ENCODE results near the gene CFLAR. TPM values are rescaled to one million over a fixed set of nuclear protein-coding genes. Genes with fewer than 3 reads are reported as not detected.
"Not testable (repeated sequence)": the region's sequence is repeated elsewhere in the genome, so short reads cannot be mapped to it uniquely, and the experiment has no call there.

CFLAR gene
- polyA plus RNA-seq, 1 of the 3 experiments (the other 2 are of a cell fraction) = 23.7 TPM

DNA sequence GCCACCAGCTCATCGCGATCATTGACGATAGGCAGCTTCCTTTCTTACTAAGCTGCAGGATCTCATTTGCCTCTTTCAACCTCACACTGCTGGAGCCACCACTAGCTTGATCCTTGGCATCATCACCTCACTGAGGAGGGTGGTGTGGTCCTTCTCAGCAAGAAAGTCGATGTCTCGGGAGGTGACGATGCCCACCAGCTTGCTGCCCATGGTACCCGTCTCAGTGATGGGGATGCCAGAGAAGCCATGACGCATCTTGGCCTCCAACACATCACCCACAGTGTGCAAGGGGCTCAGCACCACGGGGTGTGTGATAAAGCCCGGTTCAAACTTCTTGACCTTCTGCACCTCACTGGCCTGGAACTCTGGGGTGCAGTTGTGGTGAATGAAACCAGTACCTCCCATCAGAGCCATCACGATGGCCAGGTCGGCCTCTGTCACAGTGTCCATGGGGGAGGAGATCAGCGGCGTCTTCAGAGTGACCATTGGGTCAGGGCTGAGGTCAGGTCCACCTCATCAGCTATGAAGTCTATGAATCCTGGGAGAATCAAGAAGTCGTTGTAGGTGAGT, 22.5 kb downstream of the CFLAR start:
- Histone ChIP-seq H3K36me3 (replicated peaks in 1 of 2; ENCODE audit: control insufficient read depth in 1 of 2, insufficient read depth in 2 of 2, low read length in 1 of 2) (peaks cover 33 to 53% of the 10 kb centered on the region in 2 experiments), H3K9me3 (no peaks in the 10 kb centered on the region), H3K27me3 (ENCODE audit: insufficient read depth) (no peaks in the 10 kb centered on the region), H3K27ac (ENCODE audit: low read depth in 2 of 2, low read length in 1 of 2) (no peak overlapping the region), H3K4me1 (ENCODE audit: control insufficient read depth in 1 of 2, insufficient read depth in 2 of 2, low read depth in 1 of 2, low read length in 1 of 2) (no peaks in the 10 kb centered on the region), H2AFZ (ENCODE audit: low read depth) (no peak overlapping the region), H3K4me3 (ENCODE audit: low read depth in 2 of 2, low read length in 1 of 2) (no peak overlapping the region), H3K4me2 (no peak overlapping the region), H4K20me1 (ENCODE audit: insufficient read depth) (no peaks in the 10 kb centered on the region), H3K79me2 (ENCODE audit: insufficient read depth) (peaks cover 60% of the 10 kb centered on the region), H3K9me2 (no peaks in the 10 kb centered on the region), H3K9ac (no peak overlapping the region), H3F3A (replicated peaks; ENCODE audit: insufficient read depth) (peaks cover 3% of the 10 kb centered on the region)
- 93% methylated on average over 15 of the region's 15 CpGs for WGBS (ENCODE audit: low lambda C conversion rate)
- TF ChIP-seq TCF12 (IDR thresholded peaks at IDR 0.05) (no peak), YY1 (IDR thresholded peaks at IDR 0.05; ENCODE audit: low read depth) (no peak), ELF1 (IDR thresholded peaks at IDR 0.05) (no peak), POLR2AphosphoS5 (IDR thresholded peaks at IDR 0.05; ENCODE audit: low read depth, low read length) (no peak), GATA2 (CRISPR knock-in tag; IDR thresholded peaks at IDR 0.05) (no peak), GABPA (IDR thresholded peaks at IDR 0.05; ENCODE audit: low read depth) (no peak)
- TF ChIP-seq, protein P1, sequence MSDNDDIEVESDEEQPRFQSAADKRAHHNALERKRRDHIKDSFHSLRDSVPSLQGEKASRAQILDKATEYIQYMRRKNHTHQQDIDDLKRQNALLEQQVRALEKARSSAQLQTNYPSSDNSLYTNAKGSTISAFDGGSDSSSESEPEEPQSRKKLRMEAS (IDR thresholded peaks at IDR 0.05; ENCODE audit: low read depth) = no peak
- TF ChIP-seq, protein P2, sequence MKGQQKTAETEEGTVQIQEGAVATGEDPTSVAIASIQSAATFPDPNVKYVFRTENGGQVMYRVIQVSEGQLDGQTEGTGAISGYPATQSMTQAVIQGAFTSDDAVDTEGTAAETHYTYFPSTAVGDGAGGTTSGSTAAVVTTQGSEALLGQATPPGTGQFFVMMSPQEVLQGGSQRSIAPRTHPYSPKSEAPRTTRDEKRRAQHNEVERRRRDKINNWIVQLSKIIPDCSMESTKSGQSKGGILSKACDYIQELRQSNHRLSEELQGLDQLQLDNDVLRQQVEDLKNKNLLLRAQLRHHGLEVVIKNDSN (IDR thresholded peaks at IDR 0.05; ENCODE audit: borderline replicate concordance, low read depth) = no peak
- TF ChIP-seq, protein P3, sequence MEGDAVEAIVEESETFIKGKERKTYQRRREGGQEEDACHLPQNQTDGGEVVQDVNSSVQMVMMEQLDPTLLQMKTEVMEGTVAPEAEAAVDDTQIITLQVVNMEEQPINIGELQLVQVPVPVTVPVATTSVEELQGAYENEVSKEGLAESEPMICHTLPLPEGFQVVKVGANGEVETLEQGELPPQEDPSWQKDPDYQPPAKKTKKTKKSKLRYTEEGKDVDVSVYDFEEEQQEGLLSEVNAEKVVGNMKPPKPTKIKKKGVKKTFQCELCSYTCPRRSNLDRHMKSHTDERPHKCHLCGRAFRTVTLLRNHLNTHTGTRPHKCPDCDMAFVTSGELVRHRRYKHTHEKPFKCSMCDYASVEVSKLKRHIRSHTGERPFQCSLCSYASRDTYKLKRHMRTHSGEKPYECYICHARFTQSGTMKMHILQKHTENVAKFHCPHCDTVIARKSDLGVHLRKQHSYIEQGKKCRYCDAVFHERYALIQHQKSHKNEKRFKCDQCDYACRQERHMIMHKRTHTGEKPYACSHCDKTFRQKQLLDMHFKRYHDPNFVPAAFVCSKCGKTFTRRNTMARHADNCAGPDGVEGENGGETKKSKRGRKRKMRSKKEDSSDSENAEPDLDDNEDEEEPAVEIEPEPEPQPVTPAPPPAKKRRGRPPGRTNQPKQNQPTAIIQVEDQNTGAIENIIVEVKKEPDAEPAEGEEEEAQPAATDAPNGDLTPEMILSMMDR (IDR thresholded peaks at IDR 0.05) = no peak
- TF ChIP-seq, protein P4, sequence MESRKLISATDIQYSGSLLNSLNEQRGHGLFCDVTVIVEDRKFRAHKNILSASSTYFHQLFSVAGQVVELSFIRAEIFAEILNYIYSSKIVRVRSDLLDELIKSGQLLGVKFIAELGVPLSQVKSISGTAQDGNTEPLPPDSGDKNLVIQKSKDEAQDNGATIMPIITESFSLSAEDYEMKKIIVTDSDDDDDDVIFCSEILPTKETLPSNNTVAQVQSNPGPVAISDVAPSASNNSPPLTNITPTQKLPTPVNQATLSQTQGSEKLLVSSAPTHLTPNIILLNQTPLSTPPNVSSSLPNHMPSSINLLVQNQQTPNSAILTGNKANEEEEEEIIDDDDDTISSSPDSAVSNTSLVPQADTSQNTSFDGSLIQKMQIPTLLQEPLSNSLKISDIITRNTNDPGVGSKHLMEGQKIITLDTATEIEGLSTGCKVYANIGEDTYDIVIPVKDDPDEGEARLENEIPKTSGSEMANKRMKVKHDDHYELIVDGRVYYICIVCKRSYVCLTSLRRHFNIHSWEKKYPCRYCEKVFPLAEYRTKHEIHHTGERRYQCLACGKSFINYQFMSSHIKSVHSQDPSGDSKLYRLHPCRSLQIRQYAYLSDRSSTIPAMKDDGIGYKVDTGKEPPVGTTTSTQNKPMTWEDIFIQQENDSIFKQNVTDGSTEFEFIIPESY (IDR thresholded peaks at IDR 0.05; ENCODE audit: borderline replicate concordance, low read depth) = no peak
- CTCF ChIA-PET = no interaction called here
- POLR2A ChIA-PET = no interaction called here
- DNase-seq = no peak

DNA sequence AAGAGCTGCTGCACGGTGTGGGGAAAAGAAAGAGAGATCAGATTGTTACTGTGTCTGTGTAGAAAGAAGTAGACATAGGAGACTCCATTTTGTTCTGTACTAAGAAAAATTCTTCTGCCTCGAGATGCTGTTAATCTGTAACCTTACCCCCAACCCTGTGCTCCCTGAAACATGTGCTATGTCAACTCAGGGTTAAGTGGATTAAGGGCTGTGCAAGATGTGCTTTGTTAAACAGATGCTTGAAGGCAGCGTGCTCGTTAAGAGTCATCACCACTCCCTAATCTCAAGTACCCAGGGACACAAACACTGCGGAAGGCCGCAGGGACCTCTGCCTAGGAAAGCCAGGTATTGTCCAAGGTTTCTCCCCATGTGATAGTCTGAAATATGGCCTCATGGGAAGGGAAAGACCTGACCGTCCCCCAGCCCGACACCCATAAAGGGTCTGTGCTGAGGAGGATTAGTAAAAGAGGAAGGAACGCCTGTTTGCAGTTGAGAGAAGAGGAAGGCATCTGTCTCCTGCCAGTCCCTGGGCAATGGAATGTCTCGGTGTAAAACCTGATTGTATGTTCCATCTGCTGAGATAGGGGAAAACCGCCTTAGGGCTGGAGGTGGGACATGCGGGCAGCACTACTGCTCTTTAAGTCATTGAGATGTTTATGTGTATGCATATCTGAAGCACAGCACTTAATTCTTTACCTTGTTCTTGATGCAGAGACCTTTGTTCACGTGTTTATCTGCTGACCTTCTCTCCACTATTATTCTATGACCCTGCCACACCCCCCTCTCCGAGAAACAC, 23.2 kb downstream of the CFLAR start:
- WGBS (ENCODE audit: low lambda C conversion rate) = 92% methylated on average over 13 of the region's 14 CpGs
- H3K4me3 ChIP-seq (ENCODE audit: low read depth in 2 of 2, low read length in 1 of 2); POLR2A ChIA-PET: not testable (repeated sequence)

More for the DNA sequence above, 23.2 kb downstream of the CFLAR start:
- H3K9me2 ChIP-seq; H3K27ac ChIP-seq (ENCODE audit: low read depth in 2 of 2, low read length in 1 of 2); CTCF ChIA-PET; H2AFZ ChIP-seq (ENCODE audit: low read depth); H3K4me1 ChIP-seq (ENCODE audit: control insufficient read depth in 1 of 2, insufficient read depth in 2 of 2, low read depth in 1 of 2, low read length in 1 of 2); H4K20me1 ChIP-seq (ENCODE audit: insufficient read depth); DNase-seq; H3F3A ChIP-seq (replicated peaks; ENCODE audit: insufficient read depth); H3K4me2 ChIP-seq; H3K9me3 ChIP-seq; H3K9ac ChIP-seq; H3K27me3 ChIP-seq (ENCODE audit: insufficient read depth): not testable (repeated sequence)
- Histone ChIP-seq H3K79me2 (ENCODE audit: insufficient read depth) (peaks cover 53% of the 10 kb centered on the region), H3K36me3 (replicated peaks in 1 of 2; ENCODE audit: control insufficient read depth in 1 of 2, insufficient read depth in 2 of 2, low read length in 1 of 2) (peaks cover 33 to 52% of the 10 kb centered on the region in 2 experiments)

All from SK-N-SH (cell line).